ENCODE data around the gene CAMK2D. TPM values are rescaled to one million over a fixed set of nuclear protein-coding genes. Genes with fewer than 3 reads are reported as not detected.

CAMK2D gene
- total RNA-seq, 1 experiment from 2014 or later = 22.1 TPM

DNA sequence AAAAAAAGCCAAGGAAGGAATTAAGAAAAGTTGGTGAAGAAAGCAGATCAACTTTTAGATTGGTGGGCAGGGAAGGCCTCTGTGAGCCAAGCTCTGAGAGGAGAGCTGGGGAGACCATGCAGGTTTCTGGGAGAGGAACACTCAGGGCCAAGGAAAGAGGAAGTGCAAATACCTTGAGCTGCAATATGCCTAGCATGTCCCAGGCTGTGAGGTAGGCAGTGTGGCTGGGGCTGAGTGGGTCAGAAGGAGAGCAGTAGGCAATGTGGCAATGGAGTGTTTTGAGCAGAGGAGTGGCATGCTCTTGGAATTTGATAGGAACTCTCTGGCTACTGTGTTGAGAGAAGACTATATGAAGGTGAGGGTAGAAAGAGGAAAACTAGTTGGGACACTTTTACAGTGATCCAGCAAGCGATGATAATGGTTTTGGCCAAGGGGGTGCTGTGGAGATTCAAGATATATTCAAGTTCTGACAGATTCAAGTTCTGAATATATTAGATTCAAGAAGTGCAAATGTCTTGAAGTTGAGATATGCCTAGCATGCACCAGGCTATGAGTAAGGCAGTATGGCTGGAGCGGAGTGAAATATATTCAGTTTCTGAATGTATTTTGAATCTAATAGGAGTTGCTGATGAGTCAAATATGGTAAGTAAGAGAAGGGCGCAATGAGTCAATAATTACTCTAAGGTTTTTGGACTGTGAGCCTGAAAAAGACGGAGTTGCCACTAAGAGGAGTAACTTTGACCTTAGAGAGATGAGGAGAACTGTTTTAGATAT lies 172.5 kb downstream of the CAMK2D start:
- no peak overlapping the region for H3K27ac Mint-ChIP-seq (ENCODE audit: unreplicated experiment)
- H3K36me3 Mint-ChIP-seq (ENCODE audit: insufficient read depth, unreplicated experiment) = no peaks in the 10 kb centered on the region
- TF ChIP-seq, protein P1, sequence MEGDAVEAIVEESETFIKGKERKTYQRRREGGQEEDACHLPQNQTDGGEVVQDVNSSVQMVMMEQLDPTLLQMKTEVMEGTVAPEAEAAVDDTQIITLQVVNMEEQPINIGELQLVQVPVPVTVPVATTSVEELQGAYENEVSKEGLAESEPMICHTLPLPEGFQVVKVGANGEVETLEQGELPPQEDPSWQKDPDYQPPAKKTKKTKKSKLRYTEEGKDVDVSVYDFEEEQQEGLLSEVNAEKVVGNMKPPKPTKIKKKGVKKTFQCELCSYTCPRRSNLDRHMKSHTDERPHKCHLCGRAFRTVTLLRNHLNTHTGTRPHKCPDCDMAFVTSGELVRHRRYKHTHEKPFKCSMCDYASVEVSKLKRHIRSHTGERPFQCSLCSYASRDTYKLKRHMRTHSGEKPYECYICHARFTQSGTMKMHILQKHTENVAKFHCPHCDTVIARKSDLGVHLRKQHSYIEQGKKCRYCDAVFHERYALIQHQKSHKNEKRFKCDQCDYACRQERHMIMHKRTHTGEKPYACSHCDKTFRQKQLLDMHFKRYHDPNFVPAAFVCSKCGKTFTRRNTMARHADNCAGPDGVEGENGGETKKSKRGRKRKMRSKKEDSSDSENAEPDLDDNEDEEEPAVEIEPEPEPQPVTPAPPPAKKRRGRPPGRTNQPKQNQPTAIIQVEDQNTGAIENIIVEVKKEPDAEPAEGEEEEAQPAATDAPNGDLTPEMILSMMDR (IDR thresholded peaks at IDR 0.05; ENCODE audit: unreplicated experiment) = no peak
- no peaks in the 10 kb centered on the region for H3K9me3 Mint-ChIP-seq (ENCODE audit: low read depth, unreplicated experiment)
- H3K4me3 Mint-ChIP-seq (ENCODE audit: low read depth, unreplicated experiment) = no peak overlapping the region
- H3K27me3 Mint-ChIP-seq (ENCODE audit: unreplicated experiment) = no peaks in the 10 kb centered on the region
- no TSS peak for BruUV-seq (replicated peaks)
- no peak for DNase-seq
- CTCF ChIA-PET = no interaction called here
- peaks cover 6% of the 10 kb centered on the region for H3K4me1 Mint-ChIP-seq (ENCODE audit: low read depth, unreplicated experiment)
- intact Hi-C loops (cut with micrococcal nuclease; ENCODE audit: unreplicated experiment) = no loop called here

DNA sequence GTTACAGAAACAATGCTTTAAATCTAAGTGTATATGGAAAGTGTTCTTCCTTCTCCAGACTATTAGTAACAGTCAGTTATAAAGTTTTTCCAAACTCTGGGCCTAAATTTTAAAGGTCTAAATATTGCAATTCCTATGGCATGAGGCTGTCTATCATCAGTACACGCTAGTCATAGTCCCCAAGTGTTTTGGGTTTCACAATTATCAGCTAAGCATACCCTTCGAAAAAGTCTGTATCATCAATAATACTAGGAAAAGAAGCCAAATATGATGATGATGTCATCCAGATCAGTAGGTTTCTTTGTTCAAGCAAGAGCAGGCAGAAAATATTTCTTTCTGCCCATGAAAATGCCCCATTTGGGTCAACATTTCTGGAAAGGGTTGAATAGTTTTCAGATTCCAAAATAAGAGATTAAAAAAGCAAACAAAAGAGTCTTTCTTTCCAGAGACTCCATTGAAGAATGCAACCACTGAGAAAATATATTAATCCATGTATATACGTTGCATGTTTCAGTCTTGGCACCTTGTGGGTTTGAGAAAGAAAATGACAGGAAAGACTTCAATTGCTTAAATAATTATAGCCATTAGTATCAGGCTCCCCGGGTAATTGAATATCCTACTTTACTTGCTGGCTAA lies 173.8 kb downstream of the CAMK2D start:
- no peak for DNase-seq
- Mint-ChIP-seq H3K27ac (ENCODE audit: unreplicated experiment) (no peak overlapping the region), H3K4me3 (ENCODE audit: low read depth, unreplicated experiment) (no peak overlapping the region), H3K36me3 (ENCODE audit: insufficient read depth, unreplicated experiment) (no peaks in the 10 kb centered on the region), H3K4me1 (ENCODE audit: low read depth, unreplicated experiment) (peaks cover 10% of the 10 kb centered on the region), H3K9me3 (ENCODE audit: low read depth, unreplicated experiment) (no peaks in the 10 kb centered on the region), H3K27me3 (ENCODE audit: unreplicated experiment) (no peaks in the 10 kb centered on the region)
- TF ChIP-seq, protein P1 (IDR thresholded peaks at IDR 0.05; ENCODE audit: unreplicated experiment) = no peak
- CTCF ChIA-PET = no interaction called here
- intact Hi-C loops (cut with micrococcal nuclease; ENCODE audit: unreplicated experiment) = no loop called here
- no TSS peak for BruUV-seq (replicated peaks)

DNA sequence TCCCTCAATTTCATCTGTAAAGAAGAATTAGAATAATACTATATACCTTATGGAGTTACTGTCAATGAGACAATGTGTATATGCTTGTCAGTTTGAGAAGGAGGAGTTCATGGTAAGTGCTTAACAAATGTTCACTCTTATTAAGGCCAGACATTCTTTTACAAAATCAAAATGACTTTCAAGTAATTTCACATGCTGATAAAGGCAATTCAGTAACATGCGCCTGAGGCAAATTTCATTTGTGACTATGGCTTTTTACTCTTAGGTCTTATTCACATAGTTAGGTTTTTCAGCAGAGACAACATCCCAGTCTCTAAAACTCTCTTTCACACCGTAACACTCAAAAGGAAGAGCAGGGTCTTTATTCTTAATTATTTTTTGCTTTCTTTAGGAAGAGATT lies 174.4 kb downstream of the CAMK2D start:
- no peak overlapping the region for H3K27ac Mint-ChIP-seq (ENCODE audit: unreplicated experiment)
- CTCF ChIA-PET = no interaction called here
- DNase-seq = no peak
- H3K9me3 Mint-ChIP-seq (ENCODE audit: low read depth, unreplicated experiment) = no peaks in the 10 kb centered on the region
- no peaks in the 10 kb centered on the region for H3K27me3 Mint-ChIP-seq (ENCODE audit: unreplicated experiment)
- H3K4me1 Mint-ChIP-seq (ENCODE audit: low read depth, unreplicated experiment) = peaks cover 10% of the 10 kb centered on the region
- intact Hi-C loops (cut with micrococcal nuclease; ENCODE audit: unreplicated experiment) = no loop called here
- no peaks in the 10 kb centered on the region for H3K36me3 Mint-ChIP-seq (ENCODE audit: insufficient read depth, unreplicated experiment)
- BruUV-seq (replicated peaks) = no TSS peak
- TF ChIP-seq, protein P1 (IDR thresholded peaks at IDR 0.05; ENCODE audit: unreplicated experiment) = no peak
- H3K4me3 Mint-ChIP-seq (ENCODE audit: low read depth, unreplicated experiment) = no peak overlapping the region

DNA sequence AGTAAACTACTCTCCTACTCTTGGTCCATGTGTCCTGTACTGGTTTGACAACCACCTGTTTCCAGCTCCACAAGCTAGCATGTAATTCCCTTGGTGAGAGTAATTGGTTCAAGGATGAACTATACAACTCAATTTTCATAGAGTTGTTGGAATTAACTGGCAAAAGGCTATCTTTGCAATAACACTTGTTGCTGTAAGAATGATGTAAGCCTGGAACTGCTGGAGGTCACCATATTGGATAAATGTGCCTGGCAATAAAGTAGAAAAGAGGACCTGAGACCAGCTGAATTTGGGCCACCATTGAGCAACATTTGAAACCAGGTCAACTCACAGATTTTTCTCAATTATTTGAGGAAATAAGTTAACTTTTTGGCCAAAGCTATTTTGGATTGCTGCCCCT lies 175.5 kb downstream of the CAMK2D start:
- DNase-seq = no peak
- no TSS peak for BruUV-seq (replicated peaks)
- no peak overlapping the region for H3K4me3 Mint-ChIP-seq (ENCODE audit: low read depth, unreplicated experiment)
- CTCF ChIA-PET = no interaction called here
- H3K36me3 Mint-ChIP-seq (ENCODE audit: insufficient read depth, unreplicated experiment) = no peaks in the 10 kb centered on the region
- no peaks in the 10 kb centered on the region for H3K9me3 Mint-ChIP-seq (ENCODE audit: low read depth, unreplicated experiment)
- intact Hi-C loops (cut with micrococcal nuclease; ENCODE audit: unreplicated experiment) = no loop called here
- peaks cover 10% of the 10 kb centered on the region for H3K4me1 Mint-ChIP-seq (ENCODE audit: low read depth, unreplicated experiment)
- TF ChIP-seq, protein P1 (IDR thresholded peaks at IDR 0.05; ENCODE audit: unreplicated experiment) = no peak
- H3K27me3 Mint-ChIP-seq (ENCODE audit: unreplicated experiment) = no peaks in the 10 kb centered on the region
- no peak overlapping the region for H3K27ac Mint-ChIP-seq (ENCODE audit: unreplicated experiment)

Measured in Calu3 (cell line).